HG02678 (cell line): Measurements from ENCODE around the gene SIKE1.
A peak's percentile ranks its signal among the peaks of the same experiment; 100 is the strongest.
"Not testable (repeated sequence)": the region's sequence is repeated elsewhere in the genome, so short reads cannot be mapped to it uniquely, and the experiment has no call there.

Experiments
- ATAC-seq: cut with Tn5 transposase; IDR thresholded peaks from one replicate; pipeline ENCODE4 v1.9.1; 2021; ENCODE audit warnings: mild to moderate bottlenecking, moderate library complexity; ENCODE audit not compliant: unreplicated experiment

Gene SIKE1

GRCh38 chr1:114780344-114781226 lies at the start of gene SIKE1:
TSS of gene SIKE1 (minus strand) at chr1:114780685. CDS start at chr1:114780607, 78 bp downstream.
- peak; percentile 98 for ATAC-seq

- ATAC-seq: not testable (repeated sequence)
Measured at GRCh38 chr1:114830075-114830474, 49.6 kb upstream of the SIKE1 start.

DNA sequence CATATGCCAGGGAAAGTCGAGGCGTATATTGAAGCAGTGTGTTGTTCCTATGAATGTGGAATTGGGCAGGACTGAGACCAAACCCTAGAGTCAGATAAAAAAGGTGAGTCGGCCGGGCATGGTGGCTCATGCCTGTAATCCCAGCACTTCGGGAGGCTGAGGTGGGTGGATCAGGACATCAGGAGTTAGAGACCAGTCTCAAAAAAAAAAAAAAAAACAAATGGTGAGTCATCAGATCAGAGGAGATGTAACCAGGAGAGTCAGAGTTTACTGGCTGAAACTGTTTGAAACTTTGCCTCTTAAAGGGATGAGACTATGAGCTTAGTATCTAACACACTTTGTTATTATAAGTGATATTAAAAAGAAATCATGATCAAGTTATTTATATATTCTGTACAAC lies 47.8 kb upstream of the SIKE1 start:
- no peak for ATAC-seq

- no peak for ATAC-seq
Measured at GRCh38 chr1:114821978-114822377, 41.5 kb upstream of the SIKE1 start.

DNA sequence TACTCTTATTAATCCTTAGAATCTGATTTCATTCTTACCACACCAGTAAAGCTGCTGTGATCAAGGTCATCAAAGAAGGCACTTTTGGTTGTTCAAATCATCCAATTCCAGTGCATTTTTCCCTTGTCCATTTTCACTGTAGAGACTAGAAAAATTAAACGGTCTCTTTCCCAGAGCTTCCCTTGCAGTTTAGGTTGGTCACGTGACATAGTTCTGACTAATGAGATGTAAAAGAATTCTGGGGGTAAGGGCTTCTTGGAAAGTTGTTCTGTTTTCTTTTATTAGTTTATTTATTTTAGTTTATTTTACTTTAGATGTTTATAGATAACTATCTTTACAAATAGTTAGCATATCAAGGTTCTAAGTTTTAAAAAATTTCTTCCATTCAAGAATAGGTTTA lies 39.9 kb upstream of the SIKE1 start:
- ATAC-seq: no peak

DNA sequence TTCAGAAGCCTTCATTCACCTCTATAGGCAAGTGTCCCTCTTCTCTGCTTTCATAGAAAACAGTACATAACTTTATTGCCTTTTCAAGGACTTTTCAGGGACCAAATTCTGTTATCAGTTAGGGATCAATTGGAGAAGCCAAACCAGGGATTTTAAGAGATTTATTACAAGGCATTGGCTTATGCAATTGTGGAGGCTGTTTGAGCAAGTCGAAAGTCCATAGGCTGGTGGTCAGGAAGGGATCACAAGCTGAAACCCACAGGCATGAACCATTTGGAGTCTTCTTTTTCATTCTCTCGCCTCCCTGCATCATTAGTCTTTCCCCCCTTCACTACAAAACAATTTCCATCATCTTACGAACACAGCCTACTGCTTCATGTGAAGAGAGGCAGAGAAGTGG lies 39.4 kb upstream of the SIKE1 start:
- ATAC-seq: no peak

- not testable (repeated sequence) for ATAC-seq
Measured at GRCh38 chr1:114804449-114804848, 24.0 kb upstream of the SIKE1 start.

GRCh38 chr1:114803001-114803400 lies 22.5 kb upstream of the SIKE1 start:
- no peak for ATAC-seq

GRCh38 chr1:114794038-114794437 lies 13.6 kb upstream of the SIKE1 start:
- no peak for ATAC-seq

- ATAC-seq: not testable (repeated sequence)
Measured at GRCh38 chr1:114790581-114790980, 10.1 kb upstream of the SIKE1 start.

- not testable (repeated sequence) for ATAC-seq
Measured at GRCh38 chr1:114786440-114786839, 6.0 kb upstream of the SIKE1 start.

DNA sequence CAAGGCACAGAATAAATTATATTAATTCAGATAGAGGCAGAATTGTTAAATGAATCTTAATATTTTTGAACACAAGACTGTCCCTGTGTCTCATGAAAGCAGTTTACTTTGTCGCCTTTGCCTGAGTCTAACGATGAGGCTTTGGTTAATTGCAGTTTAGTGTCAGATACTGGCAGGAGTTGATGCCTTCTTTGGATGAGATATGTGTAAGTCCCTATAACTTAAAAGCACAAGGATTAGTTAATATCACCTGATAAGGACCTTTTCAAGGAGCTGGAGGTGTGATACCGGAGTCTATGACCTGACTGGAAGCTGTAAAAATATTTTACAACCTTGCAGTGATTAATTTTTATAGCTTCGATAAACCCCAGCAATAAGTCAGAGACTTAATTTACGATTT lies 2.0 kb upstream of the SIKE1 start:
- no peak for ATAC-seq

- no peak for ATAC-seq
Measured at GRCh38 chr1:114779722-114780121, 763 bp downstream of the SIKE1 start.

- not testable (repeated sequence) for ATAC-seq
Measured at GRCh38 chr1:114776726-114777125, 3.8 kb downstream of the SIKE1 start.

DNA sequence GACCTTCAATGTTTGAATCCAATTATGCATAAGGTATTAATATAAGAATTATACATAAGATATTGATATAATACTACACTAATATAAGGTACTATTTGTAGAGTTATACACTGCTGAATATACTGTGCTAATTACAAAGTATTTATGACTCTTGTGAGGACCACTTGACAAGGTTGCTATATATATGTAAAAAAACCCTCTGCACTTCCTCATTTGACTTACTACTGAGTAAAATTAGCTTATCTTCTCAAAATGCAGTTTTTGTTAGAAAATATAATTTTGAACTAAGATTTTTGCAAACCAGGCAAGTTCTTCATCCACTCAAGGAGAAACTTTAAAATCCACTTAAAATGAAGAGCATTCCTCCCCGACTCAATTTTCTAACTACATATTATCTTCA lies 8.5 kb downstream of the SIKE1 start:
- no peak for ATAC-seq

DNA sequence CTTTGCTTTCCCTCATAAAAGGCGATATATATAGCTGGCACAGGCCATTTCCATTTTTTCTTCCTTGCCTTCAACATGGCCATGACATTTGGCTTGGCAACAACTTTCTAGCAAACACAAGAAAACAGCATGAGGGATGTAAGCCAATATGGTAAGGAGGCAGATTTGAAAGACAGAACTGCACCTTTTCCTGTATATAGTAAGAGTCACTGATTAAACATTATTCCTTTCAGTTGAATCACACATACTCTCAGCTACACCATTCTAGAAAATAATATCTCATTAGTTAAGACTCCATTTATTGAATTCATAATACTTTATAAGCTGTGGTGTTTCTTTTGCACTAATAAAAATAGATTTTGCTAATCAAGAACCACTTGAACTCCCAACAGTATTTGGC lies 9.5 kb downstream of the SIKE1 start:
- no peak for ATAC-seq

DNA sequence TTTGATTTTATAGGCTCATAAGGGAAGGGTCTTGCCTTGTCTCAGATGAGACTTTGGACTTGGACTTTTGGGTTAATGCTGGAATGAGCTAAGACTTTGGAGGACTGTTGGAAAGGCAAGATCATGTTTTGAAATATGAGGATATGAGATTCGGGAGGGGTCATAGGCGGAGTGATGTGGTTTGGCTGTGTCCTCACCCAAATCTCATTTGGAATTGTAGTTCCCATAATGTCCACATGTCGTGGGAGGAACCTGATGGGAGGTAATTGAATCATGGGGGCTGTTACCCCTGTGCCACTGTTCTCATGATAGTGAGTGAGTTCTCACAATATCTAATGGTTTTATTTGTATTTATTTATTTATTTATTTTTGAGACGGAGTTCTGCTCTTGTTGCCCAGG lies 15.8 kb downstream of the SIKE1 start:
- no peak for ATAC-seq

- ATAC-seq: no peak
Measured at GRCh38 chr1:114758256-114758832, 22.1 kb downstream of the SIKE1 start.

DNA sequence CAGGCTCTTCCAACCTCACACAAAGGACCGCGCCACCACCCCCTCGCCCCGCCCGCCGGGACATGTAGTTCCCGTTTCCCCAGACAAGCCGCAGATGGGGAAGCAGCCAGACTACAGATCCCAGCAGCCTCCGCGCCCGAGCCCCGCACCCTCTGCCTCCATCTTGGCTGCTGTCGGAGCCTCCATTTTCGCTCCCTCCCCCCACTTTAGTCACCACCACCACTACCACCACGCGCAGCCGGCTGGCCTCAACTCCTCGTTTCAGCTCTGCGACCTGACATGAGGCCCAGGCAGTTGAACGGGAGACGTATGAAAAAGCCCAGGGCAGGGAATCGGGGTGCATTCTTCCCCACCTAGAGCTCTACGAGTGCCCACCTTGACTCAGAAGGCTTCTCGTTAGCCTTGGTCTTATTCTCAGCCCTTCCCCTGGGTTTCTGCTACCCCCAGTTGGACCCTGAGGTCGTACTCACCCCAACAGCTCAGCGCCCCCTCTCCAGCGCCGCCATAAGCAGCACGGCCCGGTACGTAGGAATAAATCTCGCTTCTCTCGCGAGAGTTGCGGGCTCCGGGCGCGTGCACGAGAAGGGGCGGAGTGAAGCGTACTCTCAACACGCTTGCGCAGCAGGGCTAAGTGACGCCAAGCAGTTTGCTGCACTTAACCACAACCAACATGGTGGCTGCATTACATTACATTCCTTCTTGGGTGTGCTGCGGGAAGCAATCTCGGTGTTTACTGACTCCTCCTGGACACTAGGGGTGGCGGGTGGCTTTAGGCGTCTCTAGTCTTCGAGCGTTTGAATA lies 22.8 kb downstream of the SIKE1 start, which contains the start of gene CSDE1:
Gene CSDE1 (minus strand): TSS at position 530 of the 801 bp plus-strand sequence. CDS start 18,094 bp downstream, outside the sequence.
- peak; percentile 85 for ATAC-seq

GRCh38 chr1:114756949-114757454 lies 23.5 kb downstream of the SIKE1 start:
- ATAC-seq: no peak
